ENCODE data around the gene NAGS.
A peak's percentile ranks its signal among the peaks of the same experiment; 100 is the strongest.
"Not testable (repeated sequence)": the region's sequence is repeated elsewhere in the genome, so short reads cannot be mapped to it uniquely, and the experiment has no call there.

The NAGS gene

DNA sequence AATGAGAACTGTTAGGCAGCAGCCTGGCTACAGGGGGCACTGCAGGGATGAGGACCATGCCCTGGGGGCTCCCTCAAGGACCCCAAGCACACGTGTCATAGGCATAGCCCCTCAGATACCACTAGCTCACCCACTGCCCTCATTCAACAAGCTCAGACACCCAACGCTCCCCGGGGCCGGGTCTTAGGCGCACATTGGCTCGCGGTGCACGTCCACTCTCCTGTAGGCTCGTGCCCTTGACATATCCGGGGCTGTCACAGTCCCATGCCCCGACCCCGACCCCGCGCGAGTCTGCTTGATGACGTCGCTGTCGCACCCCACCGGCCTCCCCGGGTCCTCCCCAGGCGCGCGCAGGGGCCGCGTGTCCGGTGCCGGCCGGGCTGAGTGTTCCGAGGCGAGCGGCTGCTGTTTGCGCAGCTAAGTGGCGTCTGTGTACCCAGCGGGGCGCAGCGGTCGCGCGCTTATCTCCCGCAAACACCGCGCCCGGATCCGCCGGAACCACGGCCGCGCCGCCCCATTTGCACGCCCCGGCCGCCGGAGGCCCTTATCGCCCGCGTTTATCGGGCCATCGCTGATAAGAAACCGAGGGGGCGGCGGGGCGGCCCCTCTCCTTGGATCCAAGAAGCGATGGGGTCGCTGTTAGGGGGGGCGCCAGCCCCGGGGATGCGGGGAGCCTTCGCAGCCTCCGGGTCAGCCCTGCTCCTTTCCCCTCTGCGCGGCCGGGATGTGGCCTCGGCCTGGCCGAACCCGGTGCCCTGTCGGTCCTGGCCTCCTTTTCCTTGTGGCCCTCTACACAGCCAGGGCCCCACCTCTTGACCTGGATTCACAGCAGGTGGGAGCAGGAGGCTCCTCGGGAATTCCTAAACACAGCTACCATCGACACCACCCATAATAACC lies 20.7 kb upstream of the NAGS start:
- DNase-seq: peak; percentile 7 to 61 (median 57)

DNA sequence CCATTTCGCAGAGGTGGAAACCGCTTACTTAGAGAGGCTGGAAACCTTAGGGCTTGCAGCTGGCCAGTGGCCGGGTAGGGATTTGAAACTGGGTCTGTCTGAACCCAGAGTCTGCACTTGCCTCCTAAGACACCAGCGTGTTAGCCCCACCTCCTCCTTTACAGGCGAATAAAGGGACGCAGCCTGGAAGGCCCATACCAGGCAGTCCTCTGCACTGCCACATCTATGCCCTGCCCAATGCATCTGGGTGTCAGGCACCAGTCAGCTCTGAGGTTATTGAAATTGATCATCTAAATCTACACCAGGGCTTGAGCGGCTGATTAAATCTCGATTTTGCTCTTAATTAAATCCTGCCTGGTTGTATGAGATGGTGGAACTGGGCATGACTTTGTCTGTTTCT lies 19.9 kb upstream of the NAGS start:
- no peak for DNase-seq

DNA sequence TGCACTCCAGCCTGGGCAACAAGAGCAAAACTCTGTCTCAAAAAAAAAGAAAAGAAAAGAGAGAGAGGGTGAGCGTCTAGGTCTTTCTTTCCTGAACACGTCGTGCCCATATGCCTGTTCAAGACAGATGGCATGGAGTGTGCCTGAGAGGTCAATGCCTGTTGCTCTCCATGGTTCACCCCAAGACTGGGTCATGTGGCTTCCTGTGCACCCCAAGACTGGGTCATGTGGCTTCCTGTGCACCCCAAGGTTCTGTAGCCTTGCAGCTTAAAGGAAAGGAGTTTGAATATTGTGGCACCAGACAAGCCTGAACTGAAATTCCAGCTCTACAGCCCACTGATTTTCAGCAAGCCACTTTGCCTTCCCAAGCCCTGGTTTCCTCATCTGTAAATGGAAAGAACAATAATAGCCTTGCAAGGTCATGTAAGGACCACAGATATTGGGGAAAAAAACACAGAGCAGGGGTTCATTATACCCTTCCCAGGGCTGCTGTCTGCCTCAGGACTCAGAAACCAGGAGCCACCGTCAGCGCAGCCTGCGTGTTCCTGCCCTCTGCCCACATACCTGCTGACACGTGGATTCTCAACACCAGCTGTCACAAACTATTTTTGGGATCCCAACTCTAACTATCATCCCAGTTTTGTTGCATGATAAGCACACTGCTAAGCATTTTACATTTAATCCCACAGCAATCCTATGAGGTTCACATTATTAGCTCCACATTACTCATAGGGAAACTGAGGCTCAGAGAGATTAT lies 18.0 kb upstream of the NAGS start:
- DNase-seq: no peak

- DNase-seq: peak in 1 of 3 experiments; percentile 8
Measured at GRCh38 chr17:43987131-43988021, 17.0 kb upstream of the NAGS start.

GRCh38 chr17:43988301-43988700 lies 16.1 kb upstream of the NAGS start:
- peak in 1 of 3 experiments; percentile 74 for DNase-seq

- DNase-seq: no peak
Measured at GRCh38 chr17:43992641-43993040, 11.8 kb upstream of the NAGS start.

DNA sequence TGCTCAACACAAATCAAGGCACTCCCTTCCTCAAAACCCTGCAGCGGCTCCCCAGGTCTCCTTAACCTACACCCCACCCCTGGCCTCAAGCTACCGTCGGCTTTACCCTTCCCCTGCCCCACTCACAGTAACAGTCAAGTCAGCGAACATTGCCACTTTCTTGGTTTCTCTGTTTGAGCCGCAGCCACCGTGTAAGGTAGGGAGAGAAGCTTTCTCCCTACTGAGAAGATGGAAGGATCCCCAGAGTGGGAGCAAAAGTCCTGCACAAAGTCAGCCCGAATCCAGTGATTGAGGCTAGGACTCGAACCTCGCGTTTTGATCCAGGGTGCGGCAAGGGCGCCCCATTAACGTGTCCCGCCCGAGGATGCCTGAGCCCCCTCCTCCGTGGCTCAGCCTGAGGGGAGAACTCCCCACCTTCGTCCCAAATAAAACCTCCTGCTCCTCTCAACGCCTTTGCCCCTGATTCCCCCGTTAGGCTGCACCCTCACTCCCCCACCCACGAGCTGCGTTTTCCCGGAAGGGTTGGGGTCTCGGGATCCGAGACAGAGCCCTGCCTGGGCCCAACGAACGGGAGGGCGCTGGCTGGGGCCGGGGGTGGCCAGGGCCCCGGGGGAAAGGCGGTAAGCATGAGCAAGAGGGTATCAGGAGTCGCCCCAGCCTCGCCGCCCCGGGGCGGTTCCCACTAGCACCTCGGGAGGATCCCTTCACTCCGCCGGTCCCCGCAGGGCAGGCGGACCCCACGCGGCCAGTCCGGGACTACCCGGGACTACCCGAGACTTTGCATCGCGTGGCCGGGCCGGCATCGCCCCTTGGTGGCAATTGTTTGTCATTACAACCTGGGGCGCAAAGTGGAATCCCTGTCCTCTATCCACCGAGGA lies 9.9 kb upstream of the NAGS start:
- DNase-seq: peak; percentile 36 to 74 (median 38)

GRCh38 chr17:43995150-43995471 lies 9.3 kb upstream of the NAGS start:
- no peak for DNase-seq

DNA sequence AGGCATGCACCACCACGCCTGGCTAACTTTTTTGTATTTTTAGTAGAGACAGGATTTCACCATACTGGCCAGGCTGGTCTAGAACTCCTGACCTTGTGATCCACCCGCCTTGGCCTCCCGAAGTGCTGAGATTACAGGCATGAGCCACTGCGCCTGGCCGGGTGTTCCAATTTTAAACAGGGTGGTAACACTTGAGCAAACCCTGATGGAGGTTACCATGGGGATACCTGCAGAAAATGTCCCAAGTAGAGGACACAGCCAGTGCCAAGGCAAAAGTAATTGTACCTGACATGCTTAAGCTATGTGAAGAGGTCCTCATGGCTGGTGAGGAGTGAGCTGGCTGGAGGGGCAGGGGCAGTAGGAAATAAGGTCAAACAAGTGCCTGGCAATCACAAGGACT lies 7.2 kb upstream of the NAGS start:
- not testable (repeated sequence) for DNase-seq

DNA sequence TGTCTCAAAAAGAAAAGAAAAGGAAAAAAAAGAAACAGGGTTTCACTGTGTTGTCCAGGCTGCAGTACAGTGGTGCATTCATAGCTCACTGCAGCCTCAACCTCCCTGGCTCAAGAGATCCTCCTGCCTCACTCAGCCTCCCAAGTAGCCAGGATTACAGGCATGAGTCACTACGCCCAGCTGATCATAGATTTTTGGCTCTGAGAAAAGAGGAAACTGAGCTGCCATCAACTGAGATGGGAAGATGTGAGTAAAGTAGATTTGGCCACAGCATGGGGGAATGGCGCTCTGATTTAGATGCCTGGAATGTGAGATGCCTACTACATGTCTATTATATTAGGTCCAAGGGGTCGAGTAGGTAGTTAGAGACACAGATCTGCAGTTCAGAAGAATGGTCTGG lies 5.9 kb upstream of the NAGS start:
- DNase-seq: no peak

- DNase-seq: no peak
Measured at GRCh38 chr17:43999024-43999423, 5.4 kb upstream of the NAGS start.

DNA sequence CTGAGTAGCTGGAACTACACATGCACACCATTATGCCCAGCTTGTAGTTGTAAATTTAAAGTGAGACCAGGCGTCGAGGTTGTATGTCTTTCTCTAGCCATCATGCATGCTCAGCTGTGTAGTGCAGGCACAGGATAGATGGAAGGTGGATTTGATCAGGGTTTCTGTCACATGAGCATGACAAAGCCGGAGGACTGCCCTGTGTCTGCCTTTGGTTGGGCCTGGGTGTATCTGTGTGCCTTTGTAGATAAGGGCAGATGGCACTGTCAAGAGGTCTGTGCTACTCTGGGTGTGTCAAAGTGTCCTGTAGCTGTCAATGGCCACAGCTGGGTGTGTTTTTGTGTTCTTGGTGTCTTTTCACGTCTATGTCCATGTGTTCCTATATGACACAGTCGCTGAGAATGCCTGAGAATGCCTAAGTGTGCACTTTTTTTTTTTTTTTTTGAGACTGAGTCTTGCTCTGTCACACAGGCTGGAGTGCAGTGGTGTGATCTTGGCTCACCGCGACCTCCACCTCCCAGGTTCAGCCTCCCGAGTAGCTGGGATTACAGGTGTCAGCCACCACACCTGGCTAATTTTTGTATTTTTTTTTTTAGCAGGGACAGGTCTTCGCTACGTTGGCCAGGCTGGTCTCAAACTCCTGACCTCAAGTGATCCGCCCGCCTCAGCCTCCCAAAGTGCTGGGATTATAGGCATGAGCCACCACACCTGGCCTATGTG lies 4.1 kb upstream of the NAGS start:
- DNase-seq: no peak

GRCh38 chr17:44000871-44001460 lies 3.5 kb upstream of the NAGS start:
- no peak for DNase-seq

DNA sequence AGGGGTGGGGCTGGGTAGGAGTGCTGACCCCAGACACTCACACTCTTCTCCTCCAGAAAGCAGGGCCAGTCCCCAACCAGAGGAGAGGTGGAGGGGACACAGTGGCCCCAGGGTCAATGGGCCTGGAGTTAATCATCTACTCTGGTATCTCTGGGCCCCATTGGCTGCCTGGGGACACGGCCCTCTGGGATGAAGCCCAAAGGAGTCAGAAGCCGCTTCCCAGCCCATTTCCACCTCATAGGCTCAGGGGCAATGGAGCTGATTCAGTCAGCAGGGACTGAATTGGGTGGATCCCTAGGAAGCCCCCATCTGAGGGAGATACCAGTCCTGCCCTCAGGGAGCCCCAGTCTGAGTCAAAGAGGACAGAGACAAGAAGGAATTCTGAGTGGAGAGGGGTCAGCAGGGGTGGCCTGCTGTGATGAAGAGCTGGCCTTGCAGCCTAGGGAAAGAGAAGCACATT lies 2.9 kb upstream of the NAGS start:
- DNase-seq: no peak

DNA sequence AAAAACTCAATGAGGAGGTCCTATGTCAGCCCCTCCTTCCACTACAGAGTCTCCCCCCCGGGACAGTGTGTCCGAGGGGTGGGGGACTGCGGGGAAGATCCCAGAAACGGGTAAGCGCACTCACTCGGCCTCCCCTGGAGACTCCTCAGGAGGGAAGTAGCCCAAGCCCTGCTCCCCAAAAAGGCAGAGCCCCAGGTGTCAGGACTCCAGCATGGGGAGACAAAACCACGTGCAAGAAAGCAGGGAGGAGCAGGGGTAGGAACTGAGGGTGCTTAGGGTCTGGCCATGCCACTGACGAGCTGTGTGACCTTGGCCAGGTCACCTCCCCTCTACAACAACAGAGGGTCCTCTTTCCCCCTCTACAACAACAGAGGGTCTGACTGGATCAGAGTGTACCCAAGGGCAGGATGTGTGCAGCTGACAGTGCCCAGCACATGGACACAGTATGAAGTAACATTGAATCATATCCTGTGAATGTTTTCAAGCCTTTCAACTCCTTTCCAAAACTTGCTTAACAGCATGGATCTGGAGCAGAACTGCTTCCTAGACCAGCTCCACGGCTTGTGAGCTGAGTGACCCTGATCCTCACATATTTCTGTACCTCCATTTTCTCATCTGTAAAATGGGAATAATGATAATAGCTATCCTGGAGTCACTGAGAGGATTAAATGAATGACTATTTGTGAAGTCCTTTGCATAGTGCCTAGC lies 2.1 kb upstream of the NAGS start:
- DNase-seq: no peak

GRCh38 chr17:44004761-44005526 lies 522 bp downstream of the NAGS start:
- peak in 2 of 3 experiments; percentile 38 to 47 for DNase-seq

- DNase-seq: peak; percentile 18 to 55 (median 47)
Measured at GRCh38 chr17:44005527-44006271, 1.3 kb downstream of the NAGS start.

DNA sequence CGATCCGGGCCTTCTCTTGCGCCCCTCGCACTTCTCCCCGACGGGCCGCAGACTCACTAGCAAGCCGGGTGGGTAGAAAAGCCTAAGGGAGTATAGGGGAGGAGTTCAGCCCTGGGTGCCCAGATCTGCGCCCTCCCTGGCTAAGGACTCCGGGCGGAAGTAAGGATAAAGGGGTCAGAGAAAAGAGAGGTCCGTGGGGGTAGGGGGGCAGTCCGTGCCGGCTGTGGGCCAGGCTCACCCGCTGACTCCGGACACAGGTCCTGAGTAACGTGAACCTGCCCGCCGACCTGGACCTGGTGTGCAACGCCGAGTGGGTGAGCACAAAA lies 1.8 kb downstream of the NAGS start:
- peak in 2 of 3 experiments; percentile 47 to 56 for DNase-seq

All from NCI-H1417 (cell line).